ENCODE results near the gene NKRF. TPM values are rescaled to one million over a fixed set of nuclear protein-coding genes. Genes with fewer than 3 reads are reported as not detected.
"Not testable (repeated sequence)": the region's sequence is repeated elsewhere in the genome, so short reads cannot be mapped to it uniquely, and the experiment has no call there.

Gene NKRF
- total RNA-seq, 1 donor, result 6.2 TPM

GRCh38 chrX:119646515-119646914, 40.3 kb upstream of the NKRF start:
- no peak for DNase-seq (ENCODE audit: low read depth)
- no peak overlapping the region for H3K4me3 ChIP-seq (ENCODE audit: low read depth, low read length)
- TF ChIP-seq, protein P1, sequence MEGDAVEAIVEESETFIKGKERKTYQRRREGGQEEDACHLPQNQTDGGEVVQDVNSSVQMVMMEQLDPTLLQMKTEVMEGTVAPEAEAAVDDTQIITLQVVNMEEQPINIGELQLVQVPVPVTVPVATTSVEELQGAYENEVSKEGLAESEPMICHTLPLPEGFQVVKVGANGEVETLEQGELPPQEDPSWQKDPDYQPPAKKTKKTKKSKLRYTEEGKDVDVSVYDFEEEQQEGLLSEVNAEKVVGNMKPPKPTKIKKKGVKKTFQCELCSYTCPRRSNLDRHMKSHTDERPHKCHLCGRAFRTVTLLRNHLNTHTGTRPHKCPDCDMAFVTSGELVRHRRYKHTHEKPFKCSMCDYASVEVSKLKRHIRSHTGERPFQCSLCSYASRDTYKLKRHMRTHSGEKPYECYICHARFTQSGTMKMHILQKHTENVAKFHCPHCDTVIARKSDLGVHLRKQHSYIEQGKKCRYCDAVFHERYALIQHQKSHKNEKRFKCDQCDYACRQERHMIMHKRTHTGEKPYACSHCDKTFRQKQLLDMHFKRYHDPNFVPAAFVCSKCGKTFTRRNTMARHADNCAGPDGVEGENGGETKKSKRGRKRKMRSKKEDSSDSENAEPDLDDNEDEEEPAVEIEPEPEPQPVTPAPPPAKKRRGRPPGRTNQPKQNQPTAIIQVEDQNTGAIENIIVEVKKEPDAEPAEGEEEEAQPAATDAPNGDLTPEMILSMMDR (IDR thresholded peaks at IDR 0.05; ENCODE audit: insufficient read depth, low read length), result no peak

DNA sequence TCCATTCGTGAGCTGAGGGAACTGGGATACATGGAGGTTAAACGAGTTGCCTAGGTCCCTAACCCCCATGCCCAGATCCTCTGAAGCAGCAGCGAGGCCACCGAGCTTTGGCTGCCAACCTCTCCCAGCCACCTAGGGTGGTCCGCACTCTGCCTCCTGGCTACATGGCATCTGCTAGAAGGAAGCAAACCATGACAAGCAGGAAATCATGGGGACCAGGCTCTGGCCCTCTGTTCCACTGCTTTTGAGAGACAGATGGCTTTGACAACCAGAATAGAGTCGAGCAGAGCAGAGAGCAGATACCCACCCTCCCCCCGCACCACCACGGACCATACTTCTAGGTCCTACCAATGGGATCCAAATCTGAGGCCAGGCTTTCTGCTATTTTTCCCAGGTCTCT, 37.5 kb upstream of the NKRF start:
- DNase-seq (ENCODE audit: low read depth), result no peak
- TF ChIP-seq, protein P1 (IDR thresholded peaks at IDR 0.05; ENCODE audit: insufficient read depth, low read length), result no peak
- no peak overlapping the region for H3K4me3 ChIP-seq (ENCODE audit: low read depth, low read length)

GRCh38 chrX:119640731-119641170, 34.5 kb upstream of the NKRF start:
- no peak for DNase-seq (ENCODE audit: low read depth)
- TF ChIP-seq, protein P1 (IDR thresholded peaks at IDR 0.05; ENCODE audit: insufficient read depth, low read length), result no peak
- H3K4me3 ChIP-seq (ENCODE audit: low read depth, low read length), result no peak overlapping the region

GRCh38 chrX:119638725-119639471, 32.7 kb upstream of the NKRF start:
- no peak for DNase-seq (ENCODE audit: low read depth)
- TF ChIP-seq, protein P1 (IDR thresholded peaks at IDR 0.05; ENCODE audit: insufficient read depth, low read length), result no peak
- H3K4me3 ChIP-seq (ENCODE audit: low read depth, low read length), result no peak overlapping the region

DNA sequence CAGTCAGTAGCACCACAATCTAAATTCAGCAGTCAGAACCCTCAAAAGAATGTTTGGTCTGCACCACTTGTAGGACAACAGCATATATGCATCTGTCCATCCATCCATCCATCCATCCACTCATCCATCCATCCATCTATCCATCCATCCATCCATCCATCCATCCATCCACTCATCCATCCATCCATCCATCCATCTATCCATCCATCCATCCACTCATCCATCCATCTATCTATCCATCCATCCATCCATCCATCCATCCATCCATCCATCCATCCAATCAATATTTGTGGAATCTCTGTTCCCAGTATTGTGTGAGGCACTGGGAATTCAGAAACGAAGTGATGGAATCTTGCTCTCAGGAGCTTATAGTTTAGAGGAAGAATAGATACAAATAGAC, 31.2 kb upstream of the NKRF start:
- H3K4me3 ChIP-seq (ENCODE audit: low read depth, low read length); DNase-seq (ENCODE audit: low read depth): not testable (repeated sequence)

DNA sequence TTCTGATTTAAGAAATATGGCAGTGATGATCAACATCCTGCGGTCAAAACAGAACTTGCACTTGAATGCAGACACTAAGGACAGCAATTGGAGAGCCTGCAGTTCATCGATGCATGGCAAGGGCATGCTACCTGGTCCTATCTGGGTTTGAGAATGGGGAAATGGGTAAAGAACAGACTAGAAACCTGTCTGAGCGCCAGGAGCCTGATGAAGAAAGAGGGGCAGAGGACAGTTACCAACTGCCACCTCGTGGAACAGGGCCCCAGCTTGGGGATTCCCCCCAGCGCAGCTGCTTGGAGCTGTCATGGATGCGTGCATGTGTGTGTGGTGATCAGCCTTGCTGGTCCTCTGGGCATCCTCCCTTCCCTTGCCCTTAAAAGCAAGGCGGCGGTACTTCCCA, 30.2 kb upstream of the NKRF start:
- TF ChIP-seq, protein P1 (IDR thresholded peaks at IDR 0.05; ENCODE audit: insufficient read depth, low read length), result no peak
- H3K4me3 ChIP-seq (ENCODE audit: low read depth, low read length), result no peak overlapping the region
- DNase-seq (ENCODE audit: low read depth), result no peak

DNA sequence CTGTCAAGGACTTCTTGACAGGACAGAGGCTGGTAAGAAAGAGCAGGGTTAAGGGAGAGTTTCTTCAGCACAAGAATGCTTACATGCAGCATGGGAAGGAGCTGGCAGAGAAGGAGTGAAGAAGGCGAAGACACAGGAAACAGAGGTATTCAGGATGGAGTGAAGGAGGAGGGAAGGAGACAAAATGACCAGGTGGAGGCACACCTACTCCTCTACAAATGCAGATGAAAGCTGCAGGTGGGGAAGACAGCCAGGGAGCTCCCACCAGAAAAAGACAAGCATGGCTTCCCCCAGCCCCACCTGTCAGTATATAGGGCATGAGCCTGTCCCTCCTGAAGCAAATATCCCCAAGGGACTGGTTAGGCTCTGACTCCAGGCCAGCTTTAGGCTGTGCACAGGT, 29.6 kb upstream of the NKRF start:
- no peak overlapping the region for H3K4me3 ChIP-seq (ENCODE audit: low read depth, low read length)
- DNase-seq (ENCODE audit: low read depth), result no peak
- TF ChIP-seq, protein P1 (IDR thresholded peaks at IDR 0.05; ENCODE audit: insufficient read depth, low read length), result no peak
